Posterior cingulate gyrus (tissue), 11 donors: ENCODE results near the gene HS3ST4.

Experiments
- DNase-seq, 10 donors: peaks; one replicate each; pipeline versions ENCODE4 v3.0.0 to v3.0.0-alpha.2; 2020 to 2021; ENCODE audit warnings: mixed read lengths in 3 of 10
- intact Hi-C: fragments of 100-400 bp; cut with DNase I; formaldehyde crosslinking; loops from one replicate; pipeline ENCODE4 v1.15.1; 2023

HS3ST4 gene

DNA sequence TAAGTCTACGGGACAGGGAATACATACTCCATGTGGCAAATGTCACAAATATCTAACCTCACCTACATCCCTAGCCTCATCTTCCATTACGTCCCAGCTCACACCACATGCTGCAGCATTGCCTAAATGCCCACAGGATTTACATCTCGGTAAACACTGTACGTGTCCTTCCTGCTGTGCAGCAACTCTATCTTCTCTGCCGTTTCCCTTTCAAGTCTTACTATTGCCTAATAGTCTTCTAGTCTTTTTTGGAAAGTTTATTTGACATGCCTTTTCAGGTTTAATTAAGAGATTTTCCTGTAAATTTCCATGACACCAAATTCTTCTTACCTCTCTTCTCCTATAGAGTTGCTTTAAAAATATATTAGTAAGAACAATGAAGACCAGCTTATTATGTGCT is 120.5 kb downstream of the HS3ST4 start:
- DNase-seq: no peak

DNA sequence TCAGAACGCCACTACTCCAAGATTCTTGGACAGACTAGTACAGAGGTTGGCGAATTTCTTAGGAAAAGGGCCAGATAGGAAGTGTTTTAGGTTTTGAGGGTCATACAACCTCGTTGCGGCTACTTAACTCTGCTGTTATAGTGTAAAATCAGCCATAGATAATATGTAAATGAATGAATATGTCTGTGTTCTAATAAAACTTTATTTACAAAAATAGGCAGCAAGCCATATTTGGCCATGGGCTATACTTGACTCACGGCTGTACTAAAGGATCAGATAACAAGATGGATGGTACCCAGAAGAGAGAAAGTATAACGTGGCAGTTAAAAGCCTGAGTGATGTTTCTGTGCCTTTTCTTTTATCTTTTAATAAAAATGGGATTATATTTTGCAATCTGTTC is 125.5 kb downstream of the HS3ST4 start:
- DNase-seq: no peak
- intact Hi-C loops: no loop called here

More for the DNA sequence above, 120.5 kb downstream of the HS3ST4 start:
- intact Hi-C loops: no loop called here

DNA sequence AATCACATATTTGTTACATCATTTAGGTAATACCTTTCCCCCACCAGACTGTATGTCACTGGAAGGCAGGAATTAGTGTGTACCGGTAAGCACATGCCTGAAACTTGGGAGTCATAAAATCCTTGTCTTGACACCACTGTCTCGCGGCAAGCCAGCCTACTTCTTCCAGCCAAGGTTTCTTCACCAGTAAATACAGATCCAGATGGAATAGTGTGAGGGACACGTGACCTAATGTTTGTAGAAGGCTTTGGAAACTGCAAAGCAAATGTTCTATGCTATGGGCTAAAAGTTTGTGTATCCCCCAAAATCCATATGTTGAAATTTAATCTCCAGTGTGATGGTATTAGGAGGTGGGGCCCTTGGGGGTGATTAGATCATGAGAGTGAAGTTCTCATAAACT is 126.1 kb downstream of the HS3ST4 start:
- DNase-seq: no peak
- intact Hi-C loops: no loop called here

DNA sequence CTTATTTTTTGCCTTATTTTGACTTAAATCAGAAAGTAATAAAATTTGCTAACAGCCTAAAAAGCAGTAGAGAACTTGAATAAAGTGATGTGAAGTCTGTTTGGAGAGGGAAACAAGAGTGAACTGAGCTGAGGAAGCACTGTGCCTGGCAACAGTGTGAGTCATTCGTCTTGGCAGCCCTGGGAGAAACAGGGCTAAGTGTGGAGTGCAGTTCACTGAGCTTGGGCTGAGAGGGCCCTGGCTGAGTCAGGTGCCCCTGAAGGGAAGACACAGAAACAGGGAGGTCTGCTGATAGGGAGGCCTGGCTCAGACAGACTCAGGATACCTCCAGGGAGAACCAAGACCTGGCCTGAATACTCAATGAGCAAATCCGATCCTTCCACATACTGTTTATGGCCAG is 132.1 kb downstream of the HS3ST4 start:
- peak in 5 of 10 donors; percentile 9 to 86 (median 30) for DNase-seq
- intact Hi-C loops: no loop called here

DNA sequence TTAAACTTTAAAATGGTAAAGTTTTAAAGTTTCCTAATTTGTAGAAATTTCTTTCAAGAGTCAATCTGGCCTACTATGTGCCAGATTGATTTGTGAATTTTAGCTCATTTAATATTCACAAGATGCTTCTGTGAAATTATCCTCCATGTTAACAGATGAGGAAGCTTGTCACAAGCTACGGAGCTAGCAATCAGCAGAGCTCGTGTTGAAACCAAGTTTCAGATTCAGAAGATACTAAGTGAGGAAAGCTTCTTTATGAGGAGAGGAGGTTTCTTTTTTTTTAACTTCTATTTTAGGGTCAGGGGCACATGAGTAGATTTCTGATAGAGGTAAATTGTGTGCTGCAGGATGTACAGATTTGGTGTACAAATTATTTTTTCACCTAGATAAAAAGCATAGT is 135.9 kb downstream of the HS3ST4 start:
- DNase-seq: no peak
- intact Hi-C loops: no loop called here

DNA sequence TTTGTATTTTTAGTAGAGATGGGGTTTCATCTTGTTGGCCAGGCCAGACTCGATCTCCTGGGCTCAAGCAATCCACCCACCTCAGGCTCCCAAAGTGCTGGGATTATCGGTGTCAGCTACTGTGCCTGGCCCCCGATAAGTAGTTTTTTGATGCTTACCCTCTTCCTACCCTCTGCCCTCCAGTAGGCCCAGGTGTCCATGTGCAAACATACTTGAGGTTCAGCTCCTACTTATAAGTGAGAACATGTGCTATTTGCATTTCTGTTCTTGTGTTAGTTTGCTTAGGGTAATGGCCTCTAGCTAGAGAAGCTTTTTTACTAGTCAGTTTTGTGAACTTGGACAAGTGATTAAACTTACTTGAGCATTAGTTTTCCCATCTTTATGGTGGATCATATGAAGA is 136.8 kb downstream of the HS3ST4 start:
- no peak for DNase-seq
- intact Hi-C loops: no loop called here

DNA sequence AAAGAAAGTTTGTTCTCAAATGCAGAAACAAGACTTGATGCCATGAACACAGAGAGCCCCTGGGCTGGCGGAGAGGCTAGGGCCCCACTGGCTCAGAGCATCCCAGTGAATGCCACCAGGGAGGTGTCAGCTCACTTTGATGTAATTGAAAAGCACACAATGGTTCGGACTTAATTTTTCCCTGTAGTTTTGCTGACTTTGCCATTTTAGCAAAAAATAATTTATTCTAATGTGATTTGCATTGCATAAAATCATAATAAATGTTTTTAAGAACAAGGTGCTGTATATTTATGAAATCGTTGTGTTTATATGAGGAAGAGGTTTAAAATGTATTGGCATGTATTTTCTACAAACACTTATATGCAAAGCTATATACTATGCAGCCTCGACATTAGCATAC is 140.5 kb downstream of the HS3ST4 start:
- intact Hi-C loops: loop anchor here (10.0 kb wide), 1 partner anchor 963 kb away; no protein-coding TSS in a partner anchor
- no peak for DNase-seq

DNA sequence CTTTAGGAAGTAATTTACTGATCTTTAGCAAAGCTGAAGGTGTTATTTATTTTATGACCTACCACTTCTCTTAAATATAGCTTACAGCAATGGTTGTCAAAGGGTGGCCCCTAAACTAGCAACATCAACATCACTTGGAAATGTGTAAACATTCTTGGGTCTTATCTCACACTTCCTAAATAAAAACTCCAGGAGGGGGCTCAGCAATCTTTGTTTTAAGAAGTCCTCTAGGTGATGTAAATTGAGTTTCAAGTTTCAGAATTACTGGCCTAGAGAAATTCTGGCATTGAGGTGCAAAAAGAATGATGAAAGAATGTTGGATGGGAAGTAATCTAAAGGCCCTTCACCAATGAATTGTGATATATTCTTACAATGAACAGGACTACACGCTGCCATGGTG is 142.3 kb downstream of the HS3ST4 start:
- intact Hi-C loops: loop anchor here (10.0 kb wide), 1 partner anchor 961 kb away; no protein-coding TSS in a partner anchor
- DNase-seq: no peak

DNA sequence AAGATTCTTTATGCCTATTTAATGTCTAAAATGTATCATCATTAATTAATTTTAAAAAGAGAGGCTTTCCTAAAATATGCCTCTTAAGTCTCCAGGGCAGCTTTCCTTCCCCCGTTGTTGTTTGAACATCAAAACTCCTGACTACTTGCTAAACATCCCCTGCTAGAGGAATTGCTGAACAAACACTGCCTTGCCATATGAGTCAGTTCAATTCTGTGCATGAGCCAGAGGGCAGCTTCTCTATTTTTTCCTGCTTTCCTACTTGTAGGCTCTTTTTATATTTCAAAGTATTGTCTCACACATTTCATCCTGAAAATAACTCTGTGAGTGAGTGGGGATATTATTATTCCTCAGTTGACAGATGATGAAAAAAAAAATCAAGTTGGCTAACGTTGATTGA is 143.4 kb downstream of the HS3ST4 start:
- DNase-seq: no peak
- intact Hi-C loops: loop anchor here (5.0 to 10.0 kb wide), 3 partner anchors 737 to 1277 kb away; no protein-coding TSS in a partner anchor

DNA sequence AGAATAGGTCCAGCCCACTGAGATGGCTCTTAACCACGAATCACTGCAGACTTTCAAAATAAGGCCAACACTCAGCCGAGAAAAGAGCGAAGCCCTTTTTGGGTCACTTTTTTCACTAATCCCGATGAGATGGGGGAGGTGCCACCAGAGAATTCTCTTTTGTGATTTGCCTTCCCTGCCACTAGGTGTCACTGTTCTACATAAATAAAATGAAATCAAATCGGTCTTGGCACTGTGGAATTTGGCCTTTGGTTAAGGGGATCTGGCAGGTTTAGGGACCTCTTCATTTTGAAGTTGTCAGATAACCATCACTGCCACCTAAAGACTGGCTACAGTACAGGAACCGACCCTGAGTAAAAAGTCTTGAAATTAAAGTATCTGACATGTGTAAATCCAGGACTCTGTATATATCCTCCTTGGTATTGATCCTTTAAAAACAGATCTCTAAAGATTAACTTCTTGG is 147.0 kb downstream of the HS3ST4 start:
- intact Hi-C loops: loop anchor here (5.0 to 10.0 kb wide), 3 partner anchors 734 to 1274 kb away; no protein-coding TSS in a partner anchor
- peak in 2 of 10 donors; percentile 8 for DNase-seq

DNA sequence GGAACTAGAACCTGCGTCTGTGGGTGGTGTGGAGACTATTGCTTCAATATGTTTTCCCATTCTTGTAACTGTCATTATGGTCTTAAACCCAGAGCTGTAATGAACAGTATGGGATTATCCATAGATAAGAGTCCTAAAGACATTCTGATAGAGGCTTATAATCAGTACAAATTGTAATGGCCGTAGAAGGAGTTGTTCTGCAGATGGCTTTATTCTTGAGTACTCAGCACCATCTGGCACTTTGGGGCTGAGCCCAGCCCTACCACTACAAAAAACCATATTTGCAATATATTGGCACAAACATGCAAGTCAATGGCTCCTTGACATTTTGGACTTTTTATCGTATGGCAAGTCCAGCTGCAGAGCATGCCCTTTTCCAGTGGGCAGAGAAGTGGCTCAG is 150.0 kb downstream of the HS3ST4 start:
- intact Hi-C loops: no loop called here
- no peak for DNase-seq

DNA sequence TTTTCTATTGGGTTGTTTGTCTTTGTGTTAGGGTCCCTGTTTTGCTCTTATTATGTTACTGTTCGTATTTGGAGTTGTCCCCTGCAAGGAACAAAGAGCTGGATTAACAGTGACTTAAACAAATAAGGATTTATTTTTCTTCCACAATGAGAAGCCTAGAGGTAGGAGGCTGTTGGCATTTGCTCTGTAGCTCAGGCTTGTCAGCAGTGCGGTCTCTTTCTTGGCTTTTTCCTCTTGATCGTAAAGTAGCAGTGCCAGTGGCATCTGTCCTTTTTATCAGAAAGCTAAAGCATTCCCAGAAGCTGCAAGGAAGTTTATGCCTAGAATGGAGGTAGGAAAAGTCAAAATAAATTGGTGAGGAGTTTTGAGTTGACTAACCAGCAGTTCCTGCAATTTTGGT is 154.1 kb downstream of the HS3ST4 start:
- DNase-seq: no peak
- intact Hi-C loops: no loop called here

DNA sequence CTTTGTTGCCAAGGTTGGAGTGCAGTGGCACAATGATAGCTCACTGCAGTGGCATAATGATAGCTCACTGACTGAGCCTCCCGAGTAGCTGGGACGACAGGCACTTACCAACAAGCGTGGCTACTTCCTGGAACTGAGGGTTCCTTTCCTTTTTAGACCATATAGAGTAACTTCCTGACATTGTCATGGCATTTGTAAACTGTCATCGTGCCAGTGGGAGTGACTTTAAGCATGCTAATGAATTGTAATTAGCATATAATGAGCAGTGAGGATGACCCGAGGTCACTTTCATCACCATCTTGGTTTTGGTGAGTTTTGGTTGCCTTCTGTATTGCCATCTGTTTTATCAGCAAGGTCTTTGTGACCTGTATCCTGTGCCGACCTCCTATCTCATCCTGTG is 162.4 kb downstream of the HS3ST4 start:
- intact Hi-C loops: no loop called here
- DNase-seq: no peak

DNA sequence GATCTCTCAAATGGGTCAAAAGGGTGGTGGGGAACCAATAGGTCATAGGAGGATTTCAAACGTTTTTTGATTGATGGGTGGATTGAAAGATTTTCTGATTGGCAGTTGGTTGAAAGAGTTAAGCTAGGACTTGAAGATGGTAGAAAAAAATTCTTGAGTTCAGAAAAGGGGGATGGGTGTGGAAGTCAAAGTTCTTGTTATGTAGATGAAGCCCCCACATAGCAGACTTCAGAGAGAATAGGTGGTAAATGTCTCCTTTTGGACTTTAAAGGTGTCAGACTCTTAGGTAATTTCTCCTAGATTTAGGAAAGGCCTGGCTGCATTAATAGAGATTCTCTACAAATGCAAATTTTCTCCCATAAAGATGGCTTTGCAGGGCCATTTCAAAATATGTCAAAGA is 163.3 kb downstream of the HS3ST4 start:
- no peak for DNase-seq
- intact Hi-C loops: no loop called here

DNA sequence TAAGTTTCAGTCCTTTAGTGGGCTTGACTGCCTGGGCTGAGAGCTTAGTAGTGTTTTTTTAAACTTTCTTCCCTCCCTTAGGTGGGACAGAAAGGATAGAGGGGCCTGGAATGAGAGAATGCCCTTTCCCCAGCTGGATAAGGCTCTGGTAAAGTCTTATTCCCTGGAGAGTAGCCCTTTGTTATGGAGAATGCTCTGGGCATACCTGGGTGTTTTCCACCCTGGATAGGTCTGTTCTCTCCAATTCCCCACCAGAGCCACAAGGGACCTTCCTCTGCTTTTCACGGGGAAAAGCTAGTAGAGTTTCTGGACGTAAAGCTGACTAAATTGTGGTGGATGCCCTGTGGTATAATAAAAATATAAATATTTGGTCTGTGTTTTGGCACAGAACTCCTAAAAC is 164.1 kb downstream of the HS3ST4 start:
- intact Hi-C loops: no loop called here
- DNase-seq: no peak

DNA sequence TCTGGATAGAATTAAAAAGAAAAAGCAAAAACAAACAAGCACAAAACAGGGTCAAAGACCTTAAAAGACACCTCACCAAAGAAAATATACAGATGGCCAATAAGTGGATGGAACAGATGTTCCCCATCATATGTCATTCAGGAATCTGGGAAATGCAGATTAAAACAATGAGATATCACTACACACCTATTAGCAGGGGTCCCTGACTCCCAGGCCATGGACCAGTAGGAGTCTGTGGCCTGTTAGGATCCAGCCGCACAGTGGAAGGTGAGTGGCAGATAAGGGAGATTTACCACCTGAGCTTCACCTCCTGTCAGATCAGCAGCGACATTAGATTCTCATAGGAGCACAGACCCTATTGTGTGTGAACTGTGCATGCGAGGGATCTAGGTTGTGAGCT is 167.9 kb downstream of the HS3ST4 start:
- no peak for DNase-seq
- intact Hi-C loops: no loop called here

DNA sequence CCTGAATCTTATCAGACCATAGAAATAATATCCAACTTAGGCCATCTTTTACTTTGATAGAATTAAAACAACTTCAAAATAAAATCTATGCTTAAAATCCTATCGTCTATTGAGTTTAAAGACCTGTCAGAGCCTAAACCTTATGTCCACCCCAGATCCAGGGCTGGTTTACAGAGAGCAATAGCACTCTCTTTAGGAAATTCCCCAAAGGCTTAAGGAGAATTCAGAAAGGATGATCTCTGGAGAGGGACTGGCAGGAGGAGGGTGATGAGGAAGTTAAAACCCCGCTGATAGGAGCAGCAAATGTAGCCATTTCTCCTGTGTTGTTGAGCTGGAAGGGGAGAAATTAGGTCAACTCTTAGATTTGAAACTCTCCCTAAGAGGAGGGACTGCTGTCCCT is 175.3 kb downstream of the HS3ST4 start:
- no peak for DNase-seq
- intact Hi-C loops: no loop called here

DNA sequence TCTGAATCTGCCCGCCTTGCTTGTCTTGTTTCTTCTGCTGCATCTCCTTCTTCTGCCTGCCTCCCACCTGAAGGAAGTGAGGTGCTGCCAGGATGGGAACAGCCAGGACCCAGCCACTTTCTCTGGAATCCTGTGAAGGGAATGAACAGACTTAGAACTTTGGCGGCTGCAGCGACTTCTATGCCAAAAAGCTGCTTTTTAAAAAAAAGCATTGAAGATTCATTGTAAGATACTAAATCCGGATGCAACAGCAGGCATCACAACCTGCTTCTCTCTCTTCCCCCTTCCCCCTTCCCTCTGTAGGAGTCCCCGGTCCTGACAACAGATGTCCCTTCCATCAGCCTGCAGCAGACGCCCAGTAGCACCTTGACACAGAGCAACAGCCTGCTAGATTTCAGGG is 176.3 kb downstream of the HS3ST4 start:
- peak in 7 of 10 donors; percentile 30 to 92 (median 65) for DNase-seq
- intact Hi-C loops: no loop called here

DNA sequence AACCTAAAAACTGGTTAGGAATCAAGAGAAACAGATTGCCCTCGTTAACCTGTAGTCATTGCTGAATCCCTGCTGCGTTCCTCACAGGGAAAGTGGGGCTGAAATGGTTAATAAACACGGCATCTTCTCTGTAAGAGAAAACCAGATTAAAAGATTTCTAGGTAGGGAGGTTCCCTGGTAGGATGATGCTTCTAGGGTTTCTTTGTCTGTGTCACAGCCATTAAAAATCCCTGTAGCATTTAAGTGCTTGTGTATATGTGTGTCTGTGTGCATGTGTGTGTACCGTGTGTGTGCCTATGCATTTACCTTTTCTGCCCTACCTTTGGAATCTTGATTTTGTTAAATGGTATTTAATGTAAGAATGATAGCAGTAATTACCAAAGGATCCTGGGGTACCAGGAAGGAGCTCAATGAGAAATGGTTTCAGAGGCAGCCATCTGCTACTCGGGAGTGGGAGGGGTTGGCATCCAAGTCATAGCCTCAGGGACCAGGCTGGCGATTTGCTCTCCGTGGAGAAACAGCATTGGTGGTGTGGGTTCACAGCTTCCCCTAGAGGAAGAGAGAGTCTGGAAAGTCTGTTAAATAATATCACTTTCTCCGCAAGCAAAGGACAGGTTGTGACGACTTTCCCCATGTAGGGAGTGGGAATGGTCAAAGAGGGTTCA is 177.1 kb downstream of the HS3ST4 start:
- intact Hi-C loops: no loop called here
- DNase-seq: peak in 2 of 10 donors; percentile 73 to 82

DNA sequence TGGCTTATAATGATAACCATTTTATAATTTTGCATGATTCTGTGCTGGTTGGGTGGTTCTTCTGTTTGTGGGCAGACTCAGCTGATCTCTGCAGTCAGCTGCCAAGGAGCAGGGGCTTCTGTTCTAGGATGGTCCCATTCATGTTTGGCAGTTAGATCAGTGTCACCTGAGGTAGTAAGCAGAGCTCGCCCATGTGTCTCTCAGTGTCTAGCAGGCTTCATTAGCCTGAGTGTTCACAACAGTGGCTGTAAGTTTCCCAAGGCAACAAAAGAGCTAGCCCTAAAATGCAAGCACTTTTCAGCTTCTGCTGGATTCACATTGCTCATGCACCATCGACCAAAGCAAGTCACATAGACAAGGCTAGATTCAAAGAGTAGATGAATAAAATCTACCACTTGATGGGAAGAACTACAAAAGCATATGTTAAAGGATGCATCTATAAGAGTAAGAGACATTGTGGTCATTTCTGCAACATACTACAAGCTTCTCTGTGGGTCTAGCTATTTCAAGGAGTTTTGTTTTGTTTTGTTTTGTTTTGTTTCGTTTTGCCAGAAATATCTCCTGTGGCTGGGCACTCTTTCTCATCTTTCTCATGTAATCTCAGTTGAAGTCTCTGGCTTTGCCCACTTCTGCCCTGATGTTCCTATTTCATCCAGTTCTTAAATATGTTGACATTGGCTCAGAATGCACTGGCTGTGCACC is 180.8 kb downstream of the HS3ST4 start:
- intact Hi-C loops: no loop called here

DNA sequence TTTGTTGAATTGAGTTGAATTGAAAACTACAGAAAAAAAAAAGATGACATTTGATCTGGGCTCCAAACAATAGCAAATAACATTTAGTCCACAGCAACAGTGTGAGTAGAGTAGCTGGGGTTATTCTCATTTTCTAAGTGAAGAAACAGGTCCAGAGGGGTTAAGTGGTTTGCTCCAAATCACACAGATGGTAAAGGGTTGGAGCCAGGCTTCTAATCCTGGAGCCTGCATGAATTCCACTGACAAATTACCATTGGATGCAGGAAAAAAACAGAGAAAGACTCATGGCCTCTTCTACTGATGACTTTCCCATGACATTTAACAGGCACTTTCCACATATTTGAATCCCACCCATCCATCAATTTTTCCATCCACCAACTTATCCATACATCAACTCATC is 182.4 kb downstream of the HS3ST4 start:
- DNase-seq: no peak
- intact Hi-C loops: no loop called here

More for the DNA sequence above, 180.8 kb downstream of the HS3ST4 start:
- no peak for DNase-seq
